ENCODE measurements around the gene TUFT1.

The TUFT1 gene

GRCh38 chr1:151579436-151580225 is 39.5 kb downstream of the TUFT1 start:
- peak; percentile 8 for DNase-seq
- Histone ChIP-seq H3K4me3 (ENCODE audit: insufficient read depth in 1 of 2, low read depth in 1 of 2, low read length in 2 of 2) (no peak overlapping the region), H3K9me3 (ENCODE audit: control insufficient read depth, low read length) (no peaks in the 10 kb centered on the region), H3K9ac (ENCODE audit: low read length) (no peak overlapping the region), H2BK120ac (ENCODE audit: low read depth, low read length) (no peak overlapping the region), H3K14ac (ENCODE audit: low read length in 2 of 2) (no peak overlapping the region), H2BK15ac (ENCODE audit: low read depth, poor library complexity, severe bottlenecking) (no peak overlapping the region), H3K4me1 (ENCODE audit: control insufficient read depth, insufficient read depth, low read depth, low read length) (peaks cover 8% of the 10 kb centered on the region), H3K27me3 (ENCODE audit: control insufficient read depth in 1 of 2, insufficient read depth in 1 of 2, low read length in 2 of 2) (no peaks in the 10 kb centered on the region), H4K8ac (ENCODE audit: low read length) (no peak overlapping the region), H2BK5ac (ENCODE audit: low read depth, low read length, poor library complexity, severe bottlenecking) (no peak overlapping the region), H3K4me2 (ENCODE audit: low read length, poor library complexity, severe bottlenecking) (no peak overlapping the region), H2BK12ac (ENCODE audit: low read length in 2 of 2) (no peak overlapping the region), H2AK5ac (ENCODE audit: low read length, severe bottlenecking) (no peak overlapping the region), H4K91ac (ENCODE audit: low read length) (no peak overlapping the region), H3K36me3 (ENCODE audit: control insufficient read depth in 1 of 2, insufficient read depth in 2 of 2, low read depth in 1 of 2, low read length in 2 of 2) (peaks cover 21 to 49% of the 10 kb centered on the region in 2 experiments), H3K4ac (ENCODE audit: low read depth in 1 of 2, low read length in 2 of 2) (no peak overlapping the region), H3K18ac (ENCODE audit: low read depth in 1 of 2, low read length in 2 of 2) (no peak overlapping the region), H3K23ac (ENCODE audit: low read length in 2 of 2) (no peak overlapping the region), H2AFZ (ENCODE audit: low read depth, low read length) (no peak overlapping the region), H3K27ac (ENCODE audit: low read length, poor library complexity, severe bottlenecking) (no peak overlapping the region), H3K79me1 (replicated peaks; ENCODE audit: low read length, poor library complexity, severe bottlenecking) (peaks cover 7% of the 10 kb centered on the region)
- WGBS, result 94% methylated on average over 8 of the region's 8 CpGs

- Histone ChIP-seq H3K27me3 (ENCODE audit: control insufficient read depth in 1 of 2, insufficient read depth in 1 of 2, low read length in 2 of 2) (no peaks in the 10 kb centered on the region), H2AK5ac (ENCODE audit: low read length, severe bottlenecking) (no peak overlapping the region), H3K14ac (ENCODE audit: low read length in 2 of 2) (no peak overlapping the region), H2BK15ac (ENCODE audit: low read depth, poor library complexity, severe bottlenecking) (no peak overlapping the region), H3K79me1 (replicated peaks; ENCODE audit: low read length, poor library complexity, severe bottlenecking) (peaks cover 2% of the 10 kb centered on the region), H3K4ac (ENCODE audit: low read depth in 1 of 2, low read length in 2 of 2) (no peak overlapping the region), H3K9me3 (ENCODE audit: control insufficient read depth, low read length) (no peaks in the 10 kb centered on the region), H4K8ac (ENCODE audit: low read length) (no peak overlapping the region), H3K4me2 (ENCODE audit: low read length, poor library complexity, severe bottlenecking) (no peak overlapping the region), H3K23ac (ENCODE audit: low read length in 2 of 2) (no peak overlapping the region), H2AFZ (ENCODE audit: low read depth, low read length) (no peak overlapping the region), H4K91ac (ENCODE audit: low read length) (no peak overlapping the region), H2BK120ac (ENCODE audit: low read depth, low read length) (no peak overlapping the region), H3K18ac (ENCODE audit: low read depth in 1 of 2, low read length in 2 of 2) (no peak overlapping the region), H2BK5ac (ENCODE audit: low read depth, low read length, poor library complexity, severe bottlenecking) (no peak overlapping the region), H3K4me1 (ENCODE audit: control insufficient read depth, insufficient read depth, low read depth, low read length) (peaks cover 16% of the 10 kb centered on the region), H2BK12ac (ENCODE audit: low read length in 2 of 2) (no peak overlapping the region), H3K36me3 (ENCODE audit: control insufficient read depth in 1 of 2, insufficient read depth in 2 of 2, low read depth in 1 of 2, low read length in 2 of 2) (peaks cover 15 to 36% of the 10 kb centered on the region in 2 experiments), H3K4me3 (ENCODE audit: insufficient read depth in 1 of 2, low read depth in 1 of 2, low read length in 2 of 2) (no peak overlapping the region), H3K27ac (ENCODE audit: low read length, poor library complexity, severe bottlenecking) (no peak overlapping the region), H3K9ac (ENCODE audit: low read length) (no peak overlapping the region)
- WGBS, result 84% methylated on average over 5 of the region's 5 CpGs
- no peak for DNase-seq
Observed at GRCh38 chr1:151581451-151581850, 41.3 kb downstream of the TUFT1 start.

- DNase-seq, result no peak
- Histone ChIP-seq H3K27ac (ENCODE audit: low read length, poor library complexity, severe bottlenecking) (peak overlapping the region; percentile 13), H3K18ac (ENCODE audit: low read depth in 1 of 2, low read length in 2 of 2) (no peak overlapping the region), H3K36me3 (ENCODE audit: control insufficient read depth in 1 of 2, insufficient read depth in 2 of 2, low read depth in 1 of 2, low read length in 2 of 2) (peaks cover 15 to 35% of the 10 kb centered on the region in 2 experiments), H4K91ac (ENCODE audit: low read length) (no peak overlapping the region), H2AFZ (ENCODE audit: low read depth, low read length) (no peak overlapping the region), H3K27me3 (ENCODE audit: control insufficient read depth in 1 of 2, insufficient read depth in 1 of 2, low read length in 2 of 2) (no peaks in the 10 kb centered on the region), H2BK15ac (ENCODE audit: low read depth, poor library complexity, severe bottlenecking) (no peak overlapping the region), H4K8ac (ENCODE audit: low read length) (no peak overlapping the region), H3K14ac (ENCODE audit: low read length in 2 of 2) (no peak overlapping the region), H2BK12ac (ENCODE audit: low read length in 2 of 2) (no peak overlapping the region), H3K4me2 (ENCODE audit: low read length, poor library complexity, severe bottlenecking) (no peak overlapping the region), H2AK5ac (ENCODE audit: low read length, severe bottlenecking) (no peak overlapping the region), H3K4me1 (ENCODE audit: control insufficient read depth, insufficient read depth, low read depth, low read length) (peaks cover 17% of the 10 kb centered on the region), H3K4me3 (ENCODE audit: insufficient read depth in 1 of 2, low read depth in 1 of 2, low read length in 2 of 2) (no peak overlapping the region), H2BK120ac (ENCODE audit: low read depth, low read length) (no peak overlapping the region), H3K79me1 (replicated peaks; ENCODE audit: low read length, poor library complexity, severe bottlenecking) (peaks cover 2% of the 10 kb centered on the region), H3K4ac (ENCODE audit: low read depth in 1 of 2, low read length in 2 of 2) (no peak overlapping the region), H3K23ac (ENCODE audit: low read length in 2 of 2) (no peak overlapping the region), H3K9ac (ENCODE audit: low read length) (no peak overlapping the region), H3K9me3 (ENCODE audit: control insufficient read depth, low read length) (no peaks in the 10 kb centered on the region), H2BK5ac (ENCODE audit: low read depth, low read length, poor library complexity, severe bottlenecking) (no peak overlapping the region)
- 90% methylated on average over 1 of the region's 1 CpG for WGBS
Observed at GRCh38 chr1:151581921-151582320, 41.8 kb downstream of the TUFT1 start.

GRCh38 chr1:151583796-151584195 is 43.7 kb downstream of the TUFT1 start:
- WGBS, result 94% methylated on average over 2 of the region's 2 CpGs

More at GRCh38 chr1:151583796-151584195, 43.7 kb downstream of the TUFT1 start:
- Histone ChIP-seq H3K4me3 (ENCODE audit: insufficient read depth in 1 of 2, low read depth in 1 of 2, low read length in 2 of 2) (no peak overlapping the region), H4K91ac (ENCODE audit: low read length) (no peak overlapping the region), H3K9me3 (ENCODE audit: control insufficient read depth, low read length) (no peaks in the 10 kb centered on the region), H3K36me3 (ENCODE audit: control insufficient read depth in 1 of 2, insufficient read depth in 2 of 2, low read depth in 1 of 2, low read length in 2 of 2) (peaks cover 15 to 25% of the 10 kb centered on the region in 2 experiments), H3K4me1 (ENCODE audit: control insufficient read depth, insufficient read depth, low read depth, low read length) (peaks cover 17% of the 10 kb centered on the region), H3K79me1 (replicated peaks; ENCODE audit: low read length, poor library complexity, severe bottlenecking) (no peaks in the 10 kb centered on the region), H3K27me3 (ENCODE audit: control insufficient read depth in 1 of 2, insufficient read depth in 1 of 2, low read length in 2 of 2) (no peaks in the 10 kb centered on the region), H3K4me2 (ENCODE audit: low read length, poor library complexity, severe bottlenecking) (no peak overlapping the region), H2BK12ac (ENCODE audit: low read length in 2 of 2) (no peak overlapping the region), H3K18ac (ENCODE audit: low read depth in 1 of 2, low read length in 2 of 2) (no peak overlapping the region), H3K23ac (ENCODE audit: low read length in 2 of 2) (no peak overlapping the region), H3K4ac (ENCODE audit: low read depth in 1 of 2, low read length in 2 of 2) (no peak overlapping the region), H2BK15ac (ENCODE audit: low read depth, poor library complexity, severe bottlenecking) (no peak overlapping the region), H2AK5ac (ENCODE audit: low read length, severe bottlenecking) (peak overlapping the region; percentile 45), H2BK5ac (ENCODE audit: low read depth, low read length, poor library complexity, severe bottlenecking) (no peak overlapping the region), H3K14ac (ENCODE audit: low read length in 2 of 2) (no peak overlapping the region), H4K8ac (ENCODE audit: low read length) (no peak overlapping the region), H3K27ac (ENCODE audit: low read length, poor library complexity, severe bottlenecking) (peak overlapping the region; percentile 6), H2AFZ (ENCODE audit: low read depth, low read length) (no peak overlapping the region), H3K9ac (ENCODE audit: low read length) (no peak overlapping the region), H2BK120ac (ENCODE audit: low read depth, low read length) (no peak overlapping the region)
- DNase-seq, result no peak

All from mesenchymal stem cell (in vitro differentiated cells and primary cell).